ENCODE results near the gene MCTP1. TPM values are rescaled to one million over a fixed set of nuclear protein-coding genes. Genes with fewer than 3 reads are reported as not detected.
A peak's percentile ranks its signal among the peaks of the same experiment; 100 is the strongest.

MCTP1 gene
- total RNA-seq (10 to 100 TPM; 15.0 to 54.6 TPM), polyA plus RNA-seq (ENCODE audit: insufficient read length in 2 of 2) (1 to 10 TPM; 8.2 to 9.7 TPM)
- long read RNA-seq, donor 1 = 0 reads
- long read RNA-seq, donor 2 = 0 reads
- long read RNA-seq, donor 3 = 0 reads
- long read RNA-seq, donor 4 = 0 reads

- DNase-seq (ENCODE audit: low read depth in 4 of 6, low spot score in 6 of 6) = peak in 3 of 6 donors; percentile 8 to 70 (median 26)
- 0% methylated on average over 83 of the region's 83 CpGs for WGBS (ENCODE audit: insufficient coverage)
- Histone ChIP-seq H3K9me3 (ENCODE audit: control insufficient read depth, insufficient read depth, low read length) (no peaks in the 10 kb centered on the region), H3K36me3 (ENCODE audit: control insufficient read depth, insufficient read depth, low read length) (no peaks in the 10 kb centered on the region), H3K27ac (ENCODE audit: low read depth, low read length) (no peak within 1 kb of the TSS), H3K4me3 (ENCODE audit: low read depth, low read length) (peak within 1 kb of the TSS; percentile 53), H3K4me1 (ENCODE audit: control insufficient read depth, insufficient read depth, low read length) (peaks cover 15% of the 10 kb centered on the region), H3K27me3 (ENCODE audit: control insufficient read depth, insufficient read depth, low read length) (peaks cover 43% of the 10 kb centered on the region)
Observed at GRCh38 chr5:95284572-95285408, at the start of gene MCTP1. MCTP1 (minus strand) TSS chr5:95285094.

DNA sequence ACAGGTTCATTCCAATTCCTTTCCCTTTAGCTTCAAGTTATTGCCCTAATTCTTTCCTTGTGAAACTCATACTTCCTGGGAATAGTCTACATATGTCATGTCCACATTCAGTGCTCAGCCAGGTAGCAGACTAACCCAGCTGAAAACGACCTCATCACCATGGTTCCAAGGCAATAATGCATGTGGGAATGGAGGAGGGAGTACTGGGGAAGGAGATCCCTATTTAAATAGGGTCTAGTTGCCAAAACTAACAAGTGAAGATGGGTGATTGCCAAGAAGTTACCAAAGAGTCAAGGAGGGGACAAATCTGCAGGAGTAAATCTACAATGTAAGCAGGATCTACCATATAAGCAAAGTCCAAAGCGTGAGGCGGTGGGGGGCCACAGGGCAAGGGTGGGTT is 47.3 kb upstream of the MCTP1 start:
- WGBS (ENCODE audit: insufficient coverage) = 50% methylated on average over 1 of the region's 3 CpGs
- H3K27ac ChIP-seq (ENCODE audit: low read depth, low read length) = no peak overlapping the region
- no peak overlapping the region for H3K4me3 ChIP-seq (ENCODE audit: low read depth, low read length)
- no peaks in the 10 kb centered on the region for H3K9me3 ChIP-seq (ENCODE audit: control insufficient read depth, insufficient read depth, low read length)
- no peaks in the 10 kb centered on the region for H3K4me1 ChIP-seq (ENCODE audit: control insufficient read depth, insufficient read depth, low read length)
- no peaks in the 10 kb centered on the region for H3K36me3 ChIP-seq (ENCODE audit: control insufficient read depth, insufficient read depth, low read length)
- DNase-seq (ENCODE audit: low read depth in 4 of 6, low spot score in 6 of 6) = no peak
- H3K27me3 ChIP-seq (ENCODE audit: control insufficient read depth, insufficient read depth, low read length) = no peaks in the 10 kb centered on the region

DNA sequence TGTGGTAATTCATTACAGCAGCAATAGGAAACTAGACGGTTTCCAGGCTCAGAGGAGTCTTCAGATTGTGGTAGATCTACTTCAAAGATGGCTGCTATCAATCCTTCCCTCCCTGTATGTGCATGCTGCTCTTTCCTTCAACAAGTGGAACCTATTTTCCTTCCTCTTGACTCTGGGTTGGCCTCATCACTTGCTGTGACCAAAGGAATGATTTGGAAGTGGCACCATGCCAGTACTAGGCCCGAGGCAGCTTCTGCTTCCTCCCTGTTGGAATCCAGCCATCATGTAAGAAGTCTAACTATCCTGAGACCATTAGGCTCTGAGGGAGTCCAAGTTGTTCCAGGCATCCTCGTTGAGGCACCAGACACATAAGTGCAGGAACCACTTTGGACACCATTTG is 46.5 kb upstream of the MCTP1 start:
- no peak overlapping the region for H3K4me3 ChIP-seq (ENCODE audit: low read depth, low read length)
- no peaks in the 10 kb centered on the region for H3K36me3 ChIP-seq (ENCODE audit: control insufficient read depth, insufficient read depth, low read length)
- WGBS (ENCODE audit: insufficient coverage) = 70% methylated on average over 3 of the region's 3 CpGs
- H3K27ac ChIP-seq (ENCODE audit: low read depth, low read length) = no peak overlapping the region
- H3K27me3 ChIP-seq (ENCODE audit: control insufficient read depth, insufficient read depth, low read length) = no peaks in the 10 kb centered on the region
- no peak for DNase-seq (ENCODE audit: low read depth in 4 of 6, low spot score in 6 of 6)
- no peaks in the 10 kb centered on the region for H3K4me1 ChIP-seq (ENCODE audit: control insufficient read depth, insufficient read depth, low read length)
- no peaks in the 10 kb centered on the region for H3K9me3 ChIP-seq (ENCODE audit: control insufficient read depth, insufficient read depth, low read length)

- no peak for DNase-seq (ENCODE audit: low read depth in 4 of 6, low spot score in 6 of 6)
- WGBS (ENCODE audit: insufficient coverage) = no CpG with 5 or more reads among the region's 6 CpGs
- Histone ChIP-seq H3K27me3 (ENCODE audit: control insufficient read depth, insufficient read depth, low read length) (no peaks in the 10 kb centered on the region), H3K9me3 (ENCODE audit: control insufficient read depth, insufficient read depth, low read length) (no peaks in the 10 kb centered on the region), H3K4me1 (ENCODE audit: control insufficient read depth, insufficient read depth, low read length) (no peaks in the 10 kb centered on the region), H3K36me3 (ENCODE audit: control insufficient read depth, insufficient read depth, low read length) (no peaks in the 10 kb centered on the region), H3K27ac (ENCODE audit: low read depth, low read length) (no peak overlapping the region), H3K4me3 (ENCODE audit: low read depth, low read length) (no peak overlapping the region)
Observed at GRCh38 chr5:95327211-95327610, 42.3 kb upstream of the MCTP1 start.

DNA sequence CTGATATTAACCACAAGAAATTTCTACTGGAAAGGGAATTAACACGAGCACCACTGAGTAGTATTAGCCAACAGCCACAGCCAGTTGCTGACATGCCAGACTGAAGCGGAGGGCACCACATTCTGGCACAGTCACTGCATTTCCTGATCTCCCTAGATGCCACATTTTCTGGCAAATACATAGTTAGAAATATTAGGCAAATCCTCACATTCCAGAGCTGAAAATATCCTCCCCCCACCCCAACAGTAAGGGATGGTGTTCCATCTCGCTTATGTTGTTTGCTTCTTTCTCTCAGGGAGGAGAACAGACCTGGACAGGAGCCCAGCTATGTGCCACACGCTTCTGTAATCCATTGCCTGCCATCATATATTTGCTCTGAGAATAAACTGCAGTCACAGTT is 32.8 kb upstream of the MCTP1 start:
- Histone ChIP-seq H3K9me3 (ENCODE audit: control insufficient read depth, insufficient read depth, low read length) (no peaks in the 10 kb centered on the region), H3K36me3 (ENCODE audit: control insufficient read depth, insufficient read depth, low read length) (no peaks in the 10 kb centered on the region), H3K27ac (ENCODE audit: low read depth, low read length) (no peak overlapping the region), H3K27me3 (ENCODE audit: control insufficient read depth, insufficient read depth, low read length) (no peaks in the 10 kb centered on the region), H3K4me1 (ENCODE audit: control insufficient read depth, insufficient read depth, low read length) (no peaks in the 10 kb centered on the region), H3K4me3 (ENCODE audit: low read depth, low read length) (no peak overlapping the region)
- 94% methylated on average over 3 of the region's 4 CpGs for WGBS (ENCODE audit: insufficient coverage)
- peak in 2 of 6 donors; percentile 16 to 66 for DNase-seq (ENCODE audit: low read depth in 4 of 6, low spot score in 6 of 6)

GRCh38 chr5:95317085-95317484 is 32.2 kb upstream of the MCTP1 start:
- Histone ChIP-seq H3K27ac (ENCODE audit: low read depth, low read length) (no peak overlapping the region), H3K9me3 (ENCODE audit: control insufficient read depth, insufficient read depth, low read length) (no peaks in the 10 kb centered on the region), H3K4me3 (ENCODE audit: low read depth, low read length) (no peak overlapping the region), H3K4me1 (ENCODE audit: control insufficient read depth, insufficient read depth, low read length) (no peaks in the 10 kb centered on the region), H3K36me3 (ENCODE audit: control insufficient read depth, insufficient read depth, low read length) (no peaks in the 10 kb centered on the region), H3K27me3 (ENCODE audit: control insufficient read depth, insufficient read depth, low read length) (no peaks in the 10 kb centered on the region)
- DNase-seq (ENCODE audit: low read depth in 4 of 6, low spot score in 6 of 6) = no peak
- 92% methylated on average over 2 of the region's 2 CpGs for WGBS (ENCODE audit: insufficient coverage)

DNA sequence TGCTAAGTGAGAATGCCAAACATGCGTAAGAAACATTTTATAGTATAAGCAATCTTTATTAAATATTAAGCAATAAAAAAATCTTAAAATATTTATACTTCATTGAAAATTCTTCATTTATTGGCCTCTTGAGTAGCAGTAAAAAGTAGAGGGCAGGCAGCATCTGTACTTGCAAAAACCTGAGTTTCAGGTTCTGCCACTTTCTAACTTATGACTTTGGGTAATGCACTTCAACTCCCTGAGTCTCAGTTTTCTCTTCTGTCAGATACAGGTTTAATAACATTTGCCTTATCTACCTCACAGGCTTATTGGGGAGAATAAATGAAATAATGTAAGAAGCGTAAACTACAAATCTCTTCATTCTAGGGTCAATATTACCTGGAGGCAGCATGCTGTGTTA is 19.8 kb upstream of the MCTP1 start:
- WGBS (ENCODE audit: insufficient coverage) = no CpG with 5 or more reads among the region's 2 CpGs

DNA sequence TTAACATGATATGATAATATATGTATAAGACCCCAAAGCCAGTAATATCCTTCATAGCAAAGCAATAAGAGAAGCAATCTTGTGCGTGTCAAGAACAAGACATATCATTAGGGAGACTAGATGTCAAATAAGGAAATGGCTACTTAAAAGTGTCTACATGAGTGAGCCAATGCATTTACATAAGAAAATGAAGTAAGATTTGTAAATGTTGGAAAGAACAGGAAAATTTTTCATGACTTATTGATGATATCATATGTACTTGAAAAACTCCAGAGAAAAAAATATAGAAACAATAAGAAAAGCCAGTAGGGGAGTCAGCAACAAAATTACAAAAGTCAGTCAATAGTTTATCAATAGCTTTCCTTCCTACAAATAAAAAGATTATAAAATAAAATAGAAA is 13.8 kb upstream of the MCTP1 start:
- Histone ChIP-seq H3K36me3 (ENCODE audit: control insufficient read depth, insufficient read depth, low read length) (no peaks in the 10 kb centered on the region), H3K9me3 (ENCODE audit: control insufficient read depth, insufficient read depth, low read length) (no peaks in the 10 kb centered on the region), H3K4me3 (ENCODE audit: low read depth, low read length) (no peak overlapping the region), H3K27me3 (ENCODE audit: control insufficient read depth, insufficient read depth, low read length) (no peaks in the 10 kb centered on the region), H3K4me1 (ENCODE audit: control insufficient read depth, insufficient read depth, low read length) (no peaks in the 10 kb centered on the region), H3K27ac (ENCODE audit: low read depth, low read length) (no peak overlapping the region)
- DNase-seq (ENCODE audit: low read depth in 4 of 6, low spot score in 6 of 6) = no peak
- WGBS (ENCODE audit: insufficient coverage) = no CpG with 5 or more reads among the region's 1 CpG

More for the DNA sequence above, 19.8 kb upstream of the MCTP1 start:
- DNase-seq (ENCODE audit: low read depth in 4 of 6, low spot score in 6 of 6) = no peak
- H3K4me1 ChIP-seq (ENCODE audit: control insufficient read depth, insufficient read depth, low read length) = no peaks in the 10 kb centered on the region
- no peak overlapping the region for H3K27ac ChIP-seq (ENCODE audit: low read depth, low read length)
- no peaks in the 10 kb centered on the region for H3K27me3 ChIP-seq (ENCODE audit: control insufficient read depth, insufficient read depth, low read length)
- no peaks in the 10 kb centered on the region for H3K9me3 ChIP-seq (ENCODE audit: control insufficient read depth, insufficient read depth, low read length)
- H3K36me3 ChIP-seq (ENCODE audit: control insufficient read depth, insufficient read depth, low read length) = no peaks in the 10 kb centered on the region
- H3K4me3 ChIP-seq (ENCODE audit: low read depth, low read length) = no peak overlapping the region

- Histone ChIP-seq H3K27ac (ENCODE audit: low read depth, low read length) (no peak overlapping the region), H3K9me3 (ENCODE audit: control insufficient read depth, insufficient read depth, low read length) (no peaks in the 10 kb centered on the region)
- whole genome bisulfite sequencing (ENCODE audit: insufficient coverage) = 83% methylated on average over 1 of the region's 2 CpGs
Observed at GRCh38 chr5:95296291-95296690, 11.4 kb upstream of the MCTP1 start.

DNA sequence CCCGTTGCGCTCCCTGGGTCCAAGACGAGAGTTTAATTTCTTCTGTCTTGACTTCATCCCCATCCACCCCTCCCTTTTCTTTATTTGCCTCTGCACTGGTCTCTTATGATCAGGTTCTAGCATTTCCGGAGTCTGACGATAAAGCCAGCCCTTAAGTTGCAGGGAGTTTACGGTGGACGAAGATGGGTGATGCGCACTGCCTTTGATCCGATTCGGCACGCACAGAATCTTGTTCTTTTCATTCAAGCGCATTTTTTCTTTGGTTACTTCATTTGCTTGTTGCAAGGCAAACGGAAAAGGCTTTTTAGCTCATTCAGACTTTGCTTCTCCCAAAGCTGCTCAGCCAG is 488 bp upstream of the MCTP1 start:
- peaks cover 42% of the 10 kb centered on the region for H3K27me3 ChIP-seq (ENCODE audit: control insufficient read depth, insufficient read depth, low read length)
- DNase-seq (ENCODE audit: low read depth in 4 of 6, low spot score in 6 of 6) = peak in 2 of 6 donors; percentile 66 to 70
- H3K4me1 ChIP-seq (ENCODE audit: control insufficient read depth, insufficient read depth, low read length) = peaks cover 15% of the 10 kb centered on the region
- no peaks in the 10 kb centered on the region for H3K9me3 ChIP-seq (ENCODE audit: control insufficient read depth, insufficient read depth, low read length)
- no peaks in the 10 kb centered on the region for H3K36me3 ChIP-seq (ENCODE audit: control insufficient read depth, insufficient read depth, low read length)
- peak overlapping the region; percentile 53 for H3K4me3 ChIP-seq (ENCODE audit: low read depth, low read length)
- WGBS (ENCODE audit: insufficient coverage) = 3% methylated on average over 12 of the region's 13 CpGs
- H3K27ac ChIP-seq (ENCODE audit: low read depth, low read length) = no peak overlapping the region

More at GRCh38 chr5:95296291-95296690, 11.4 kb upstream of the MCTP1 start:
- Histone ChIP-seq H3K4me3 (ENCODE audit: low read depth, low read length) (no peak overlapping the region), H3K27me3 (ENCODE audit: control insufficient read depth, insufficient read depth, low read length) (no peaks in the 10 kb centered on the region), H3K4me1 (ENCODE audit: control insufficient read depth, insufficient read depth, low read length) (no peaks in the 10 kb centered on the region), H3K36me3 (ENCODE audit: control insufficient read depth, insufficient read depth, low read length) (no peaks in the 10 kb centered on the region)
- DNase-seq (ENCODE audit: low read depth in 4 of 6, low spot score in 6 of 6) = no peak

Data from spinal cord (tissue), 10 donors.